H9 (cell line): ENCODE data around the gene CLEC1B. TPM values are rescaled to one million over a fixed set of nuclear protein-coding genes. Genes with fewer than 3 reads are reported as not detected.

Experiments used
- DNase-seq: peaks from one replicate; pipeline ENCODE4 v3.0.0-alpha.2; 2017
- H2AFZ ChIP-seq: one replicate; pipeline ENCODE4 v1.6.1; 2013; ENCODE audit warnings: mild to moderate bottlenecking, low read length, control low read depth, moderate library complexity
- H2AK5ac ChIP-seq: 2 replicates; pipeline ENCODE4 v1.6.1; 2013; ENCODE audit warnings: low read length, control low read depth, mixed read lengths; ENCODE audit not compliant: insufficient read length
- H2BK120ac ChIP-seq: one replicate; pipeline ENCODE4 v1.6.1; 2013; ENCODE audit warnings: low read depth, mild to moderate bottlenecking, low read length, control low read depth, inconsistent platforms; ENCODE audit not compliant: poor library complexity, severe bottlenecking
- H2BK12ac ChIP-seq: 2 replicates; pipeline ENCODE4 v1.6.1; 2013; ENCODE audit warnings: low read length, control low read depth, mixed read lengths, low read depth; ENCODE audit not compliant: insufficient read length
- H2BK15ac ChIP-seq: 2 replicates; pipeline ENCODE4 v1.6.1; 2013; ENCODE audit warnings: low read depth, low read length, control low read depth
- H2BK20ac ChIP-seq: one replicate; pipeline ENCODE4 v1.6.1; 2013; ENCODE audit warnings: low read depth, mild to moderate bottlenecking, low read length, control low read depth, inconsistent platforms; ENCODE audit not compliant: poor library complexity, severe bottlenecking
- H2BK5ac ChIP-seq: 2 replicates; pipeline ENCODE4 v1.6.1; 2013; ENCODE audit warnings: low read length, control low read depth, mixed read lengths; ENCODE audit not compliant: insufficient read length
- H3K14ac ChIP-seq: 2 replicates; pipeline ENCODE4 v1.6.1; 2013; ENCODE audit warnings: low read length, control low read depth; ENCODE audit not compliant: insufficient read depth
- H3K18ac ChIP-seq: 2 replicates; pipeline ENCODE4 v1.6.1; 2013; ENCODE audit warnings: low read depth, mild to moderate bottlenecking, mixed read lengths, low read length, control low read depth; ENCODE audit not compliant: insufficient read length
- H3K23ac ChIP-seq: 2 replicates; pipeline ENCODE4 v1.6.1; 2013; ENCODE audit warnings: low read length, control low read depth, mixed read lengths, low read depth; ENCODE audit not compliant: insufficient read length
- H3K23me2 ChIP-seq: 2 replicates; pipeline ENCODE4 v1.6.1; 2013; ENCODE audit warnings: low read depth, mild to moderate bottlenecking, mixed read lengths, low read length, control low read depth; ENCODE audit not compliant: insufficient read length, poor library complexity, severe bottlenecking
- H3K27ac ChIP-seq: 2 replicates; pipeline ENCODE4 v1.5.1; 2013; ENCODE audit warnings: low read length, control low read depth, mixed read lengths, low read depth; ENCODE audit not compliant: insufficient read length
- H3K27me3 ChIP-seq: 2 replicates; pipeline ENCODE4 v1.6.1; 2013; ENCODE audit warnings: low read length, control low read depth, inconsistent platforms; ENCODE audit not compliant: insufficient read depth
- H3K4ac ChIP-seq: 2 replicates; pipeline ENCODE4 v1.6.1; 2013; ENCODE audit warnings: low read depth, mild to moderate bottlenecking, control low read depth, inconsistent platforms, low read length, moderate library complexity
- H3K4me1 ChIP-seq: 2 replicates; pipeline ENCODE4 v1.6.1; 2013; ENCODE audit warnings: low read length, control low read depth, inconsistent platforms; ENCODE audit not compliant: insufficient read depth
- H3K4me2 ChIP-seq: 2 replicates; pipeline ENCODE4 v1.6.1; 2013; ENCODE audit warnings: low read length, control low read depth, mixed read lengths; ENCODE audit not compliant: insufficient read length, insufficient read depth
- H3K56ac ChIP-seq: 2 replicates; pipeline ENCODE4 v1.6.1; 2013; ENCODE audit warnings: low read depth, mild to moderate bottlenecking, mixed read lengths, low read length, control low read depth; ENCODE audit not compliant: insufficient read length
- H3K79me1 ChIP-seq: 2 replicates; pipeline ENCODE4 v1.6.1; 2013; ENCODE audit warnings: low read depth, mild to moderate bottlenecking, moderate library complexity, low read length, control low read depth, inconsistent platforms; ENCODE audit not compliant: insufficient read depth, poor library complexity, severe bottlenecking
- H3K79me2 ChIP-seq: 2 replicates; pipeline ENCODE4 v1.6.1; 2013; ENCODE audit warnings: low read length, control low read depth, inconsistent platforms; ENCODE audit not compliant: insufficient read depth
- H3K9ac ChIP-seq: 2 replicates; pipeline ENCODE4 v1.6.1; 2013; ENCODE audit warnings: low read length, control low read depth, mixed read lengths; ENCODE audit not compliant: insufficient read length; ENCODE audit errors: extremely low read depth
- H3K9me3 ChIP-seq: one replicate; pipeline ENCODE4 v1.6.1; 2013; ENCODE audit warnings: low read depth, low read length, inconsistent platforms; ENCODE audit not compliant: control insufficient read depth
- H3T11ph ChIP-seq: one replicate; pipeline ENCODE4 v1.6.1; 2013; ENCODE audit warnings: mild to moderate bottlenecking, low read length, control low read depth, inconsistent platforms
- H4K20me1 ChIP-seq: one replicate; pipeline ENCODE4 v1.6.1; 2013; ENCODE audit not compliant: control insufficient read depth, insufficient read length, insufficient read depth
- H4K5ac ChIP-seq: 2 replicates; pipeline ENCODE4 v1.6.1; 2013; ENCODE audit warnings: low read depth, mild to moderate bottlenecking, mixed read lengths, low read length, control low read depth; ENCODE audit not compliant: insufficient read length
- H4K8ac ChIP-seq: replicated peaks from 2 replicates; pipeline ENCODE4 v1.6.1; 2013; ENCODE audit warnings: low read length, control low read depth, mixed read lengths, low read depth; ENCODE audit not compliant: insufficient read length
- H4K91ac ChIP-seq: 2 replicates; pipeline ENCODE4 v1.6.1; 2013; ENCODE audit warnings: low read depth, mild to moderate bottlenecking, moderate library complexity, mixed read lengths, low read length, control low read depth; ENCODE audit not compliant: insufficient read length
- H3K27ac Mint-ChIP-seq, 3 experiments: 2 replicates in 2 of 3; 3 replicates in 1 of 3; pipeline ENCODE4 v1.8.0; 2020 to 2021; ENCODE audit warnings: mixed read lengths in 3 of 3, mild to moderate bottlenecking in 1 of 3, moderate library complexity in 1 of 3
- H3K27me3 Mint-ChIP-seq: 2 replicates; pipeline ENCODE4 v1.8.0; 2021; ENCODE audit warnings: low read depth, mild to moderate bottlenecking, moderate library complexity, mixed read lengths
- H3K36me3 Mint-ChIP-seq, 3 experiments: 2 replicates in 2 of 3; 3 replicates in 1 of 3; pipeline ENCODE4 v1.8.0; 2020 to 2021; ENCODE audit warnings: low read depth in 3 of 3, mixed read lengths in 3 of 3; ENCODE audit not compliant: insufficient read depth in 1 of 3
- H3K4me1 Mint-ChIP-seq, 2 experiments: 2 replicates each; pipeline ENCODE4 v1.8.0; 2020; ENCODE audit warnings: mixed read lengths in 2 of 2
- H3K4me3 Mint-ChIP-seq, 2 experiments: 2 replicates in 1 of 2; 3 replicates in 1 of 2; pipeline ENCODE4 v1.8.0; 2020 to 2021; ENCODE audit warnings: mild to moderate bottlenecking in 2 of 2, mixed read lengths in 2 of 2, moderate library complexity in 1 of 2
- H3K9me3 Mint-ChIP-seq, 2 experiments: 2 replicates in 1 of 2; 3 replicates in 1 of 2; pipeline ENCODE4 v1.8.0; 2020; ENCODE audit warnings: mild to moderate bottlenecking in 2 of 2, mixed read lengths in 2 of 2, moderate library complexity in 1 of 2
- WGBS: extraction: QIAGEN DNeasy Blood & Tissue Kit; methylation state at CpG from one replicate; pipeline ENCODE4 v1.1.7; 2013; ENCODE audit warnings: missing lambda C conversion rate, low lambda C conversion rate, mixed read lengths; ENCODE audit not compliant: insufficient read length; ENCODE audit errors: extremely low coverage; 5-methylcytosine and 5-hydroxymethylcytosine counted together
- total RNA-seq: library from RNA; stranded (reverse); gene quantifications from 2 replicates; pipeline ENCODE4 v1.2.1, GENCODE V29; 2021
- TF ChIP-seq, protein P1 (sequence below): fragments of 200-600 bp; sonication (generic); conservative IDR thresholded peaks from 3 replicates; pipeline ENCODE4 v1.8.0; 2021; ENCODE audit warnings: antibody characterized with exemption, mild to moderate bottlenecking

The CLEC1B gene
- total RNA-seq, 1 experiment from 2014 or later = not detected

- Mint-ChIP-seq H3K9me3 (peaks cover 1 to 7% of the 10 kb centered on the region in 2 experiments; a peak in 1 of 5 replicates), H3K27me3 (peaks cover 7% of the 10 kb centered on the region), H3K27ac (no peak overlapping the region), H3K4me3 (no peak overlapping the region), H3K36me3 (peaks cover 0 to 3% (median 0%) of the 10 kb centered on the region in 3 experiments; a peak in 4 of 7 replicates), H3K4me1 (peaks cover 3 to 4% of the 10 kb centered on the region in 2 experiments; a peak in 3 of 4 replicates)
- H3T11ph ChIP-seq = no peak overlapping the region
- no peak overlapping the region for H2BK12ac ChIP-seq
- no peaks in the 10 kb centered on the region for H4K20me1 ChIP-seq
- H2BK20ac ChIP-seq = no peak overlapping the region
- no peak overlapping the region for H4K91ac ChIP-seq
- H3K14ac ChIP-seq = no peak overlapping the region
- H3K56ac ChIP-seq = no peak overlapping the region
- H3K4me2 ChIP-seq = no peak overlapping the region
- no peaks in the 10 kb centered on the region for H3K79me1 ChIP-seq
- no peak overlapping the region for H3K23ac ChIP-seq
- no peaks in the 10 kb centered on the region for H3K23me2 ChIP-seq
- H3K18ac ChIP-seq = no peak overlapping the region
- TF ChIP-seq, protein P1, sequence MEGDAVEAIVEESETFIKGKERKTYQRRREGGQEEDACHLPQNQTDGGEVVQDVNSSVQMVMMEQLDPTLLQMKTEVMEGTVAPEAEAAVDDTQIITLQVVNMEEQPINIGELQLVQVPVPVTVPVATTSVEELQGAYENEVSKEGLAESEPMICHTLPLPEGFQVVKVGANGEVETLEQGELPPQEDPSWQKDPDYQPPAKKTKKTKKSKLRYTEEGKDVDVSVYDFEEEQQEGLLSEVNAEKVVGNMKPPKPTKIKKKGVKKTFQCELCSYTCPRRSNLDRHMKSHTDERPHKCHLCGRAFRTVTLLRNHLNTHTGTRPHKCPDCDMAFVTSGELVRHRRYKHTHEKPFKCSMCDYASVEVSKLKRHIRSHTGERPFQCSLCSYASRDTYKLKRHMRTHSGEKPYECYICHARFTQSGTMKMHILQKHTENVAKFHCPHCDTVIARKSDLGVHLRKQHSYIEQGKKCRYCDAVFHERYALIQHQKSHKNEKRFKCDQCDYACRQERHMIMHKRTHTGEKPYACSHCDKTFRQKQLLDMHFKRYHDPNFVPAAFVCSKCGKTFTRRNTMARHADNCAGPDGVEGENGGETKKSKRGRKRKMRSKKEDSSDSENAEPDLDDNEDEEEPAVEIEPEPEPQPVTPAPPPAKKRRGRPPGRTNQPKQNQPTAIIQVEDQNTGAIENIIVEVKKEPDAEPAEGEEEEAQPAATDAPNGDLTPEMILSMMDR = no peak
- DNase-seq = no peak
- no peak overlapping the region for H4K5ac ChIP-seq
- no peaks in the 10 kb centered on the region for H3K79me2 ChIP-seq
- no peaks in the 10 kb centered on the region for H3K4me1 ChIP-seq
- no peak overlapping the region for H3K4ac ChIP-seq
- no peak overlapping the region for H3K9ac ChIP-seq
- no peak overlapping the region for H3K27ac ChIP-seq
- no peak overlapping the region for H2AK5ac ChIP-seq
- no peak overlapping the region for H2BK15ac ChIP-seq
- WGBS = no CpG with 5 or more reads among the region's 3 CpGs
- no peaks in the 10 kb centered on the region for H3K27me3 ChIP-seq
- H3K9me3 ChIP-seq = no peaks in the 10 kb centered on the region
- no peak overlapping the region for H4K8ac ChIP-seq
- no peak overlapping the region for H2BK120ac ChIP-seq
- H2BK5ac ChIP-seq = no peak overlapping the region
- no peak overlapping the region for H2AFZ ChIP-seq
These were observed 51.2 kb downstream of the CLEC1B start for GRCh38 chr12:9947674-9948073.
